Measurements from ENCODE around the gene RSBN1.

GRCh38 chr1:113765306-113766230 lies 46.7 kb downstream of the RSBN1 start:
- TF ChIP-seq CTCF (IDR thresholded peaks at IDR 0.05) (no peak), TAF1 (IDR thresholded peaks at IDR 0.05; ENCODE audit: borderline replicate concordance, low read depth, low read length) (no peak), GATA2 (CRISPR knock-in tag; IDR thresholded peaks at IDR 0.05) (no peak), USF1 (IDR thresholded peaks at IDR 0.05; ENCODE audit: borderline replicate concordance, low read depth) (no peak), FOXM1 (IDR thresholded peaks at IDR 0.05; ENCODE audit: low read depth) (no peak), CHD2 (IDR thresholded peaks at IDR 0.05; ENCODE audit: low read length, partially characterized antibody) (no peak), SMC3 (IDR thresholded peaks at IDR 0.05; ENCODE audit: low read depth, low read length) (no peak)
